ENCODE results near the gene USP12. TPM values are rescaled to one million over a fixed set of nuclear protein-coding genes. Genes with fewer than 3 reads are reported as not detected.
"Not testable (repeated sequence)": the region's sequence is repeated elsewhere in the genome, so short reads cannot be mapped to it uniquely, and the experiment has no call there.

The USP12 gene
- total RNA-seq, 1 donor from 2014 or later = 56.8 TPM

GRCh38 chr13:27079421-27079958 lies 92.1 kb downstream of the USP12 start:
- DNase-seq (ENCODE audit: low read depth) = peak; percentile 99

GRCh38 chr13:27077451-27077850 lies 94.2 kb downstream of the USP12 start:
- DNase-seq (ENCODE audit: low read depth) = no peak

- DNase-seq (ENCODE audit: low read depth) = no peak
Measured at GRCh38 chr13:27076421-27076820, 95.2 kb downstream of the USP12 start.

GRCh38 chr13:27073186-27073585 lies 98.4 kb downstream of the USP12 start:
- DNase-seq (ENCODE audit: low read depth) = no peak

GRCh38 chr13:27066123-27066522 lies 105.5 kb downstream of the USP12 start:
- DNase-seq (ENCODE audit: low read depth) = not testable (repeated sequence)

- DNase-seq (ENCODE audit: low read depth) = peak; percentile 54
Measured at GRCh38 chr13:27065582-27065981, 106.0 kb downstream of the USP12 start.

- no peak for DNase-seq (ENCODE audit: low read depth)
Measured at GRCh38 chr13:27064252-27064995, 107.2 kb downstream of the USP12 start.

GRCh38 chr13:27057817-27058216 lies 113.8 kb downstream of the USP12 start:
- no peak for DNase-seq (ENCODE audit: low read depth)

- DNase-seq (ENCODE audit: low read depth) = no peak
Measured at GRCh38 chr13:27055526-27055925, 116.1 kb downstream of the USP12 start.

- DNase-seq (ENCODE audit: low read depth) = no peak
Measured at GRCh38 chr13:27054760-27055159, 116.9 kb downstream of the USP12 start.

GRCh38 chr13:27053902-27054595 lies 117.6 kb downstream of the USP12 start:
- DNase-seq (ENCODE audit: low read depth) = peak; percentile 85

- DNase-seq (ENCODE audit: low read depth) = no peak
Measured at GRCh38 chr13:27053210-27053884, 118.3 kb downstream of the USP12 start.

- DNase-seq (ENCODE audit: low read depth) = no peak
Measured at GRCh38 chr13:27052551-27053208, 118.9 kb downstream of the USP12 start.

GRCh38 chr13:27047081-27047480 lies 124.5 kb downstream of the USP12 start:
- no peak for DNase-seq (ENCODE audit: low read depth)

GRCh38 chr13:27044837-27045570 lies 126.6 kb downstream of the USP12 start:
- DNase-seq (ENCODE audit: low read depth) = no peak

GRCh38 chr13:27043013-27043412 lies 128.6 kb downstream of the USP12 start:
- DNase-seq (ENCODE audit: low read depth) = peak; percentile 96

GRCh38 chr13:27041341-27041740 lies 130.3 kb downstream of the USP12 start:
- no peak for DNase-seq (ENCODE audit: low read depth)

GRCh38 chr13:27040826-27041108 lies 130.8 kb downstream of the USP12 start:
- DNase-seq (ENCODE audit: low read depth) = no peak

GRCh38 chr13:27039171-27039701 lies 132.4 kb downstream of the USP12 start:
- no peak for DNase-seq (ENCODE audit: low read depth)

GRCh38 chr13:27038323-27038722 lies 133.3 kb downstream of the USP12 start:
- peak; percentile 67 for DNase-seq (ENCODE audit: low read depth)

GRCh38 chr13:27037571-27037970 lies 134.0 kb downstream of the USP12 start:
- DNase-seq (ENCODE audit: low read depth) = no peak
